K562 (cell line): Measurements from ENCODE around the gene SNIP1. TPM values are rescaled to one million over a fixed set of nuclear protein-coding genes. Genes with fewer than 3 reads are reported as not detected.

Experiments
- ATAC-seq: fragments of 200-7000 bp; cut with Tn5 transposase; 3 replicates; pipeline ENCODE4 v1.9.1; 2020; ENCODE audit warnings: moderate library complexity
- BruUV-seq: library from RNA; stranded (reverse); fragments of 400-500 nt; replicated peaks from 2 replicates; lab custom pipeline; 2021; lab: Mats Ljungman, UMichigan
- CTCF ChIA-PET: fragments of 300-600 bp; formaldehyde crosslinking; extraction: SDS; loops from one replicate; lab custom pipeline; 2021; ENCODE audit warnings: low intra/inter-chr PET ratio; lab: Yijun Ruan, JAX
- POLR2A ChIA-PET: fragments of 300-600, 350-650 bp; sonication (Branson Sonifier 250); formaldehyde crosslinking; extraction: SDS; loops from one replicate; lab custom pipeline; 2021; ENCODE audit warnings: antibody characterized with exemption, inconsistent platforms; lab: Yijun Ruan, JAX
- DNase-seq, 4 experiments: peaks; one replicate each; pipeline versions ENCODE4 v3.0.0 to v3.0.0-alpha.2; 2011 to 2018; ENCODE audit warnings: low spot score in 3 of 4, mixed read lengths in 3 of 4; ENCODE audit errors: extremely low read depth in 1 of 4
- FAIRE-seq: peaks from 2 replicates; lab custom pipeline; 2011; peaks lifted over from hg19 to GRCh38; lab: Jason Lieb, UNC
- H2AFZ ChIP-seq: 2 replicates; pipeline ENCODE4 v1.6.0; 2011; ENCODE audit warnings: low read depth, low read length, control low read depth, inconsistent platforms
- H3K27ac ChIP-seq: fragments of 200-600 bp; 3 replicates; pipeline ENCODE4 v1.8.0; 2011; ENCODE audit warnings: low read depth, mild to moderate bottlenecking, control low read depth, inconsistent platforms, low read length, moderate library complexity, mixed read lengths; ENCODE audit errors: extremely low read depth
- H3K27me3 ChIP-seq, 2 experiments: fragments of 300-600 bp in 1 of 2; 2 replicates in 1 of 2; 3 replicates in 1 of 2; pipeline versions ENCODE4 v1.6.0 to v1.8.0; 2011; ENCODE audit warnings: inconsistent platforms in 2 of 2, low read length in 2 of 2, mild to moderate bottlenecking in 1 of 2, mixed read lengths in 1 of 2, moderate library complexity in 1 of 2; ENCODE audit not compliant: control insufficient read depth in 2 of 2, insufficient read depth in 2 of 2
- H3K36me3 ChIP-seq: fragments of 300-600 bp; 3 replicates; pipeline ENCODE4 v1.8.0; 2011; ENCODE audit warnings: mild to moderate bottlenecking, low read length, inconsistent platforms; ENCODE audit not compliant: control insufficient read depth, insufficient read depth
- H3K4me1 ChIP-seq, 2 experiments: fragments of 200-600 bp in 1 of 2; replicated peaks in 1 of 2; 2 replicates in 1 of 2; 3 replicates in 1 of 2; pipeline versions ENCODE4 v1.5.1 to v1.8.0; 2011; ENCODE audit warnings: inconsistent platforms in 2 of 2, low read length in 2 of 2, mild to moderate bottlenecking in 1 of 2, mixed read lengths in 1 of 2, moderate library complexity in 1 of 2; ENCODE audit not compliant: control insufficient read depth in 2 of 2, insufficient read depth in 2 of 2
- H3K4me2 ChIP-seq: 2 replicates; pipeline ENCODE4 v1.6.1; 2011; ENCODE audit warnings: low read length, control low read depth, inconsistent platforms, mixed read lengths; ENCODE audit not compliant: insufficient read depth
- H3K4me3 ChIP-seq: fragments of 200-600 bp; sonication (generic), shearing (Covaris generic); 2 replicates; pipeline ENCODE4 v1.5.1; 2016; ENCODE audit warnings: control low read depth, inconsistent platforms
- H3K79me2 ChIP-seq: fragments of 200-600 bp; 3 replicates; pipeline ENCODE4 v1.8.0; 2011; ENCODE audit warnings: low read length, inconsistent platforms; ENCODE audit not compliant: control insufficient read depth, insufficient read depth
- H3K9ac ChIP-seq, 2 experiments: 2 replicates each; pipeline versions ENCODE4 v1.6.0 to v1.6.1; 2011; ENCODE audit warnings: low read depth in 2 of 2, low read length in 2 of 2, control low read depth in 1 of 2, inconsistent platforms in 1 of 2, mild to moderate bottlenecking in 1 of 2, mixed read lengths in 1 of 2; ENCODE audit not compliant: insufficient read depth in 1 of 2
- H3K9me1 ChIP-seq: one replicate; pipeline ENCODE4 v1.6.0; 2011; ENCODE audit warnings: inconsistent platforms, mild to moderate bottlenecking, low read length, moderate library complexity; ENCODE audit not compliant: control insufficient read depth, insufficient read depth
- H3K9me3 ChIP-seq: replicated peaks from 2 replicates; pipeline ENCODE4 v1.5.1; 2011; ENCODE audit warnings: low read depth, low read length, inconsistent platforms; ENCODE audit not compliant: control insufficient read depth, insufficient read depth
- H4K20me1 ChIP-seq: replicated peaks from 2 replicates; pipeline ENCODE4 v1.6.1; 2011; ENCODE audit warnings: low read length, inconsistent platforms, mixed read lengths; ENCODE audit not compliant: control insufficient read depth, insufficient read depth
- CHD4 ChIP-seq: fragments of 200-600 bp; sonication (generic); IDR thresholded peaks from 3 replicates; pipeline ENCODE4 v1.6.1; 2012; ENCODE audit warnings: low read depth, mild to moderate bottlenecking, mixed read lengths, low read length, inconsistent platforms; ENCODE audit not compliant: insufficient read depth, insufficient replicate concordance, poor library complexity, severe bottlenecking
- CREB1 ChIP-seq, 2 experiments: sonication (generic) in 1 of 2; formaldehyde crosslinking in 1 of 2; IDR thresholded peaks; 2 replicates each; pipeline versions ENCODE4 v1.6.1 to v1.8.0; 2012 to 2022; ENCODE audit warnings: inconsistent platforms in 1 of 2, mild to moderate bottlenecking in 1 of 2, missing genetic modification reagents in 1 of 2, moderate library complexity in 1 of 2
- MED1 ChIP-seq: sonication (generic); formaldehyde crosslinking; IDR thresholded peaks from 2 replicates; pipeline ENCODE4 v1.8.1; 2023; ENCODE audit warnings: missing genetic modification reagents, borderline replicate concordance
- SMARCA4 ChIP-seq: fragments of 450-650 bp; IDR thresholded peaks from 2 replicates; pipeline ENCODE4 v1.6.1; 2016
- TBL1XR1 ChIP-seq, 2 experiments: IDR thresholded peaks; 2 replicates each; pipeline ENCODE4 v1.6.1; 2012; ENCODE audit warnings: improper control_type of control experiment in 2 of 2, low read length in 2 of 2, mild to moderate bottlenecking in 1 of 2
- XRCC5 ChIP-seq: fragments of 200-400 bp; formaldehyde crosslinking; IDR thresholded peaks from 2 replicates; pipeline ENCODE4 v1.6.1; 2017; ENCODE audit warnings: low read depth, mild to moderate bottlenecking, low read length
- ZNF282 ChIP-seq: sonication (generic); formaldehyde crosslinking; IDR thresholded peaks from 2 replicates; pipeline ENCODE4 v1.8.1; 2023; ENCODE audit warnings: missing genetic modification reagents
- ZNF644 ChIP-seq: fragments of 200-800 bp; sonication (Bioruptor generic); IDR thresholded peaks from 2 replicates; pipeline ENCODE4 v1.6.1; 2016; ENCODE audit warnings: low read depth, missing genetic modification characterization, missing compliant biosample characterization
- WGBS: fragments of 100-300 bp; shearing (Covaris generic); methylation state at CpG from one replicate; pipeline ENCODE4 v1.1.6; 2016; ENCODE audit warnings: low coverage, mixed read lengths; ENCODE audit not compliant: insufficient coverage; ENCODE audit errors: missing lambda C conversion rate; 5-methylcytosine and 5-hydroxymethylcytosine counted together
- in situ Hi-C: fragments of 300-500 bp; cut with MboI; formaldehyde crosslinking; loops from 4 replicates; pipeline ENCODE4 v1.15.0; 2018; ENCODE audit warnings: inconsistent platforms, mixed read lengths
- intact Hi-C: fragments of 100-400 bp; cut with micrococcal nuclease; formaldehyde crosslinking; loops from 2 replicates; pipeline ENCODE4 v1.14.2; 2022
- polyA plus RNA-seq, 8 experiments: library from polyadenylated mRNA; depleted of rRNA in 4 of 8; stranded (reverse) in 5 of 8; unstranded in 3 of 8; fragments of >200 nt; fragmentation: Nextera tagmentation in 2 of 8; fragmentation: Illumina TruSeq in 1 of 8; extraction: Ambion mirVana in 2 of 8; extraction: Trizol in 1 of 8; gene quantifications; 2 replicates each; pipeline versions ENCODE4 v1.2.1 to v1.2.3, GENCODE V29; 2011 to 2014; ENCODE audit warnings: inconsistent platforms in 1 of 8, missing spikeins in 1 of 8
- total RNA-seq, 7 experiments: library from RNA; depleted of rRNA in 6 of 7; stranded (reverse); fragments of >200 nt in 6 of 7; fragmentation: Illumina TruSeq in 2 of 7; extraction: Trizol in 2 of 7; gene quantifications; 2 replicates each; pipeline versions ENCODE4 v1.2.1 to v1.2.3, GENCODE V29; 2011 to 2021; ENCODE audit warnings: low replicate concordance in 1 of 7
- TF ChIP-seq, protein P1 (sequence below): fragments of 450-650 bp; conservative IDR thresholded peaks from 2 replicates; pipeline ENCODE4 v1.6.1; 2016; ENCODE audit warnings: missing genetic modification characterization, low read depth, mild to moderate bottlenecking, missing compliant biosample characterization, moderate library complexity
- TF ChIP-seq, protein P2 (sequence below): fragments of 250-450 bp; sonication (Bioruptor Pico); IDR thresholded peaks from 2 replicates; pipeline ENCODE4 v1.8.0; 2022; ENCODE audit warnings: inconsistent platforms, mild to moderate bottlenecking, moderate library complexity, borderline replicate concordance
- TF ChIP-seq, protein P3 (sequence below): fragments of 250-450 bp; sonication (Bioruptor Pico); IDR thresholded peaks from 2 replicates; pipeline ENCODE4 v1.5.0; 2021; ENCODE audit warnings: mild to moderate bottlenecking, moderate library complexity
- TF ChIP-seq, protein P4 (sequence below): sonication (generic); formaldehyde crosslinking; IDR thresholded peaks from 2 replicates; pipeline ENCODE4 v1.9.0; 2022; ENCODE audit warnings: mild to moderate bottlenecking, missing genetic modification reagents
- TF ChIP-seq, protein P5 (sequence below): sonication (generic); formaldehyde crosslinking; IDR thresholded peaks from 2 replicates; pipeline ENCODE4 v1.8.0; 2022; ENCODE audit warnings: mild to moderate bottlenecking, missing genetic modification reagents, borderline replicate concordance

Gene SNIP1
- total and polyA plus RNA-seq, 9 of the 15 experiments (the other 6 are each of a cell fraction or from before 2014, with no cell fraction given): 2.9 to 25.9 (median 14.6) TPM

DNA sequence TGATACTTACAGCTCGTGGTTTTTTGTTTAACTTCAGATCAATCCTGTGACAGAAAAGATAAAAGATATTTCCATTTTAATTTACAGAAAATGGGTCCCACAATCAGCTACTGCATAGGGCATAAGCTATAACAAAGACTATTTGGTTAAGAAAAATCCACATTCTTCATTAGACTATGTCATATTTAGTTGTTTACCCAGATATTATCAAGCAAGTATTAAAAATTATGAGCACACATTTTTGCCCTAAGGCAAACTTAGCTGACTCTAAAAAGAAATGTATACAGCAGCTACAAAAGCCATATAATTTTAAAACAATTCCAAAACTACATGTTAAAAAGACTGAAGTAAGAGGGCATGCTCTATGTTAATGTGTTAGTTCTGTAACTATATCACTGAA is 58.2 kb downstream of the SNIP1 start:
- H3K27ac ChIP-seq: no peak overlapping the region; the same call in 2 of the 3 replicates
- in situ Hi-C loops: no loop called here
- ATAC-seq (no peak), DNase-seq (no peak), FAIRE-seq (no peak)
- H3K4me2 ChIP-seq: no peak overlapping the region
- no peaks in the 10 kb centered on the region for H3K27me3 ChIP-seq
- WGBS: 64% methylated on average over 1 of the region's 1 CpG
- peaks cover 0 to 4% of the 10 kb centered on the region in 2 experiments; a peak in 1 of 5 replicates for H3K4me1 ChIP-seq
- no TSS peak for BruUV-seq
- H4K20me1 ChIP-seq: no peaks in the 10 kb centered on the region
- CTCF ChIA-PET: no interaction called here
- no peak overlapping the region for H2AFZ ChIP-seq
- POLR2A ChIA-PET: interaction anchor here (0.9 to 8.8 kb wide), 6 partner anchors 10 to 194 kb away, joined by 3 to 65 read pairs (median 7); partner anchors contain the start of gene MEAF6
- TF ChIP-seq CHD4: no peak
- no peak for TF ChIP-seq SMARCA4
- TF ChIP-seq, protein P1, sequence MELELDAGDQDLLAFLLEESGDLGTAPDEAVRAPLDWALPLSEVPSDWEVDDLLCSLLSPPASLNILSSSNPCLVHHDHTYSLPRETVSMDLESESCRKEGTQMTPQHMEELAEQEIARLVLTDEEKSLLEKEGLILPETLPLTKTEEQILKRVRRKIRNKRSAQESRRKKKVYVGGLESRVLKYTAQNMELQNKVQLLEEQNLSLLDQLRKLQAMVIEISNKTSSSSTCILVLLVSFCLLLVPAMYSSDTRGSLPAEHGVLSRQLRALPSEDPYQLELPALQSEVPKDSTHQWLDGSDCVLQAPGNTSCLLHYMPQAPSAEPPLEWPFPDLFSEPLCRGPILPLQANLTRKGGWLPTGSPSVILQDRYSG (tag): no peak
- TF ChIP-seq, protein P2, sequence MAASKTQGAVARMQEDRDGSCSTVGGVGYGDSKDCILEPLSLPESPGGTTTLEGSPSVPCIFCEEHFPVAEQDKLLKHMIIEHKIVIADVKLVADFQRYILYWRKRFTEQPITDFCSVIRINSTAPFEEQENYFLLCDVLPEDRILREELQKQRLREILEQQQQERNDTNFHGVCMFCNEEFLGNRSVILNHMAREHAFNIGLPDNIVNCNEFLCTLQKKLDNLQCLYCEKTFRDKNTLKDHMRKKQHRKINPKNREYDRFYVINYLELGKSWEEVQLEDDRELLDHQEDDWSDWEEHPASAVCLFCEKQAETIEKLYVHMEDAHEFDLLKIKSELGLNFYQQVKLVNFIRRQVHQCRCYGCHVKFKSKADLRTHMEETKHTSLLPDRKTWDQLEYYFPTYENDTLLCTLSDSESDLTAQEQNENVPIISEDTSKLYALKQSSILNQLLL (CRISPR knock-in tag): no peak
- TF ChIP-seq, protein P3, sequence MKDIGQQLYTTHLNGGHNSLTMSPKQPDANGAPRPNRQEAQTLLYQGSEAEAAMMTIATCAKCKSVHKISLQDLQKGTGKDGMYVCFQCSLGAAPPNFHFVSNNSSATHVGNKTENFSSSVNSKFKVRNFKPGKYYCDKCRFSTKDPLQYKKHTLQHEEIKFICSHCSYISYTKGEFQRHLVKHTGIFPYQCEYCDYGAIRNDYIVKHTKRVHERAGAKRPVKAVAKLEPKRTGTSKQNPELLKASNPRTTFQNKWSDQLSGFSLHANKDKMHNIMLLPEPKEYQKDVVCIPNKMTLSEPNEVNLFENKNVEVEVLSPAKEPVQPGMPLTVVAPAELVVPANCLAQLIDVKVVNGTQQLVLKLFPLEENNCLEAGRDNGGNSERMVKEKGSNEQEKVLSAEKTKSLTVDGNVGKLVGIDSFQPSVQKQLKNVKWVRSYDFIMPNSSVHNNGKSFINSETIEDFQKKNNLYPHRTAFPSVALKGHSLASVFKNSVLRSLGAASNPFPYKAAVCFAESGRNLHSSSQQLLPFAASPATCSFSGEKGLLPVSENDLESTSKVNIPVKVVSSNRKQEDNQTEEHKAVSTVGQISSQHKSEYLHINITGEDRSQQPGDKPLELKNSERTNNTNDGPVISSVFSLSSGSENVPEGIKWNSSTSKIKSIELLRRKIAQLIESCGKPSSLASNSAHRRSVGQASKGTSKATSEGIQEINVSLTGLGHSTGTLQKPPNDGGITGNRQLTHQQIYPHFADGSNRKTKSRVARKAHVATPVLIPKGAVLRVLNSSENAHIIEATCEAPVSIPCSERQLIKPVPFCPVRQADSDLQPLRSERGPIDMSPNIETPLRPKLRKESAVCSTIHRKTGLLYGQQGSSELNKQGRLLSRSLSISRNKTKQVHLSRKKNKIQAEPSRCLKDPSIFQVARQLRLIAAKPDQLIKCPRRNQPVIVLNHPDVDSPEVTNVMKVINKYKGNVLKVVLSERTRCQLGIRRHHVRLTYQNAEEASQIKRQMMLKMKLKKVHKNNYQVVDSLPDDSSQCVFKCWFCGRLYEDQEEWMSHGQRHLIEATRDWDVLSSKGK (CRISPR knock-in tag): no peak
- no peak for TF ChIP-seq ZNF644 (tag)
- TF ChIP-seq, protein P4, sequence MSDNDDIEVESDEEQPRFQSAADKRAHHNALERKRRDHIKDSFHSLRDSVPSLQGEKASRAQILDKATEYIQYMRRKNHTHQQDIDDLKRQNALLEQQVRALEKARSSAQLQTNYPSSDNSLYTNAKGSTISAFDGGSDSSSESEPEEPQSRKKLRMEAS: no peak
- TF ChIP-seq, protein P5, sequence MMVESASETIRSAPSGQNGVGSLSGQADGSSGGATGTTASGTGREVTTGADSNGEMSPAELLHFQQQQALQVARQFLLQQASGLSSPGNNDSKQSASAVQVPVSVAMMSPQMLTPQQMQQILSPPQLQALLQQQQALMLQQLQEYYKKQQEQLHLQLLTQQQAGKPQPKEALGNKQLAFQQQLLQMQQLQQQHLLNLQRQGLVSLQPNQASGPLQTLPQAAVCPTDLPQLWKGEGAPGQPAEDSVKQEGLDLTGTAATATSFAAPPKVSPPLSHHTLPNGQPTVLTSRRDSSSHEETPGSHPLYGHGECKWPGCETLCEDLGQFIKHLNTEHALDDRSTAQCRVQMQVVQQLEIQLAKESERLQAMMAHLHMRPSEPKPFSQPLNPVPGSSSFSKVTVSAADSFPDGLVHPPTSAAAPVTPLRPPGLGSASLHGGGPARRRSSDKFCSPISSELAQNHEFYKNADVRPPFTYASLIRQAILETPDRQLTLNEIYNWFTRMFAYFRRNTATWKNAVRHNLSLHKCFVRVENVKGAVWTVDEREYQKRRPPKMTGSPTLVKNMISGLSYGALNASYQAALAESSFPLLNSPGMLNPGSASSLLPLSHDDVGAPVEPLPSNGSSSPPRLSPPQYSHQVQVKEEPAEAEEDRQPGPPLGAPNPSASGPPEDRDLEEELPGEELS (CRISPR knock-in tag): no peak
- no peak for TF ChIP-seq CREB1 (IDR thresholded peaks at IDR 0.05)
- no peak for TF ChIP-seq CREB1 (CRISPR knock-in tag; IDR thresholded peaks at IDR 0.05)
- TF ChIP-seq MED1 (CRISPR knock-in tag): no peak
- no peak for TF ChIP-seq TBL1XR1 (IDR thresholded peaks at IDR 0.05; ENCODE audit: low read length in 2 of 2)
- no peak for TF ChIP-seq ZNF282 (CRISPR knock-in tag)
- TF ChIP-seq XRCC5: no peak
- no peaks in the 10 kb centered on the region for H3K9me3 ChIP-seq
- intact Hi-C loops: no loop called here
- peaks cover 68% of the 10 kb centered on the region for H3K36me3 ChIP-seq
- H3K9me1 ChIP-seq: no peaks in the 10 kb centered on the region
- no peaks in the 10 kb centered on the region for H3K79me2 ChIP-seq
- H3K4me3 ChIP-seq: no peak overlapping the region
- H3K9ac ChIP-seq: no peak overlapping the region
